Measurements from ENCODE around the gene MKI67.
A peak's percentile ranks its signal among the peaks of the same experiment; 100 is the strongest.

Gene MKI67

DNA sequence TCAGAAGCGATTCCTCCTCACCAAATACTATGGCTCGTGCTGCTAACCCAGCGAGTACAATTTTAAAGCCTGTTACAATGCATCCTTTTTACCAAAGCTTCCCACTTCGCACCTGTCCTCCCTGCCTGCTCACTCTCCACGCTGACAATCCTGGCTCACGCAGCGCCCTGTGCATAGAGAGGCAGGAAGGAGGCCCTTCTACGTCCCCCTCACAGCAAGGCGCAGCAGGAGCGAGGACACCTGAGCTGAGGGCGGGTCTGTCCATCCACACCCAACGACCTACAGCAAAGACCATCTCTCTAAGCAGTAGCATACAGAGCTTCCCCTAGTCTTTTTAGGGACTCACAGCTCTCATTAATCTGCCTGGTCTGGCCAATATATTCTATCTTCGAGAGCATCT is 46.0 kb downstream of the MKI67 start:
- DNase-seq = no peak

DNA sequence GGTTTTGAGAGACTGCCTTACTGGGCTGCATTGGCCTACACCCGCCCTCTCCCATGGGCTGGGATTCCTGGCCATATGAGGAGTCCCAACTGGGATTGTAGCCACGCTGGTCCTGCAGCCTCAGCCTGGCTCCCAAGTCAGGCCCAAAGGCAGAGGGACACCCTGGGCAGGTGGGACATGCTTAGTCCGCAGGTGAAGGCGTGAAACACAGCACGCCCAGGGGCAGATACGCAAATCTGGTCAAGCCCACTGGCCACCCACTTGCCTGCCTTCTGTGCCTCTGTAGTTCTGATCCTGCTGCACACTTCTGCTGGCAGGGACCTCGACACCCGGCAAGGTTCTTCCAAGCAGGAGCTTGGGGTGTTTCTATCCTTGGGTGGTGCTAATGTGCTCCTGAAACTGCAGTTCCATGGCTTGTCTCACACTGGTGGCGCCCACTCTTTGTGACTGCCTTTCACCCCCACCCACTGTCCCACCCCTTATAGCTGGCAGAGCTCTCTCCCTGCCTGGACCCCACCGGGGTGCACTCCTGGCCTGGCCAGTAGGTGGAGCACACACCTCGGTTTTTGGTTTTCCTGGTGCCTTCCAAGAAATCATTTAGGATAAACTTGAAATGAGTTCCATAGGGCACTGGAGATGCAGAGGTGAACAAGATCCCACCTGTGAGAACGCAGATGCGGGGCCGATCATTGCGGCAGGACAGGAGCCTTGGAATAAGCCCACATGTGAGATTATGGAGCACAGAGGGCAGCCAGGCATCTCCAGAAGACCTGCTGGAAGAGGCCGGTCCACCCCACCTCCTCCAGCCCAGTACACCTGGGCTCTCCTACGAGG is 47.9 kb downstream of the MKI67 start:
- peak; percentile 29 for DNase-seq

DNA sequence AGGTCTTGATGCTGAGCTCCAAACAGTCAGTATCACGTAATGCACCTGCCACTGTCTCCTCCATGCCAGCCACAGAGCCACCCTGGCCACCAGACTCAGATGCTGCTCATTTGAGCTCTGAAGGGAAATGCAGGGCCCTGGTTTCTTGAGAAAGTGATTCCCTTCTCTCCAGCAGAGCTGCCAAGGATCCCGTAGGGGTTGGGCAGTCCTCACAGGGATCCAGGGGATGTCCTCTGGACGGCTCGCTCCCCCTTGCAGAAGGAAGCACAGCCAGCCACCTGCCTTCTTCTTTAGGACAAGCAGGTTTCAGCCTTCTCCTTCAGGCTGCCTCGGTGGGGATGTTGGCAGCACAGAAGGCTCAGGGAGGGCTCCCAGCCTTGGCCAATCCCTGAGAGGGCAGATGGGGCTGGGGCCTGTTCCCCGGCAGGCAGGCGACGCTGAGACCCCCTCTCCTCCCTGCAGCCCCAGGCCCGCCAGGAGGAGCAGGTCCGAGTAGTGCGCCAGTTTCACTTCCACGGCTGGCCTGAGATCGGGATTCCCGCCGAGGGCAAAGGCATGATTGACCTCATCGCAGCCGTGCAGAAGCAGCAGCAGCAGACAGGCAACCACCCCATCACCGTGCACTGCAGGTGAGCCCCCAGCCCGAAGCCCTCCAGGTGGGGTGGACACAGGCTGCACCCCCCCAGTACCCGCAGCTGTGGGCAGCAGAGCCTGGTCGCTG is 48.9 kb downstream of the MKI67 start:
- no peak for DNase-seq

DNA sequence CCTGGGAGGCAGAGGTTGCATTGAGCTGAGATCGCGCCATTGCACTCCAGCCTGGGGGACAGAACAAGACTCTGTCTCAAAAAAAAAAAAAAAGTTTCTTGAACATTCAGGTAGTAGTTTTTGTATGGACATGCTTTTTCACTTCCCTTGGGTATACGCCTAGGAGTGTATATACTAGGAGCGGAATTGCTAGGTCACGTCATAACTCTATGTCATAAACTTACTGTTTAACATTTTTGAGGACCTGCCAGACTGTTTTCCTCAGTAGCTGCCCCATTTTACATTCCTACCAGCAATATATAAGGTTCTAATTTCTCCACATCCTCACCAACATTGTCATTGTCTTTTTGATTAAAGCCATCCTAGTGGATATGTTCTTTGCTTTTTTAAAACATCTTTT is 51.6 kb downstream of the MKI67 start:
- no peak for DNase-seq

DNA sequence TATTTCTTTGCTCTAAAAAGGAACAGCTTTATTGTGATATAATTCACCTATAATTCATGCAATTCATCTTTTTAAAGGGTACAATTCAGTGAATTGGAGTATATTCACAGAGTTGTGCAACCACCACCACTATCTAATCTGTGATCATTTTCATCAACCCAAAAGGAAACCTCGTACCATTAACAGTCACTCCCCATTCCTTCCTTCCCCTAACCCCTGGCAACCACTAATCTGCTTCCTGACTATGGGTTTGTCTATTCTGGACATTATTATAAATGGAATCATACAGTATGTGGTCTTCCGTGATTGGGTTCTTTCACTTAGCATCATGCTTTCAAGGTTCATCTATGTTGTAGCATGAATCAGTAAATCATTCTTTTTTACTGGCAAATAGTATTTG is 52.3 kb downstream of the MKI67 start:
- DNase-seq = no peak

DNA sequence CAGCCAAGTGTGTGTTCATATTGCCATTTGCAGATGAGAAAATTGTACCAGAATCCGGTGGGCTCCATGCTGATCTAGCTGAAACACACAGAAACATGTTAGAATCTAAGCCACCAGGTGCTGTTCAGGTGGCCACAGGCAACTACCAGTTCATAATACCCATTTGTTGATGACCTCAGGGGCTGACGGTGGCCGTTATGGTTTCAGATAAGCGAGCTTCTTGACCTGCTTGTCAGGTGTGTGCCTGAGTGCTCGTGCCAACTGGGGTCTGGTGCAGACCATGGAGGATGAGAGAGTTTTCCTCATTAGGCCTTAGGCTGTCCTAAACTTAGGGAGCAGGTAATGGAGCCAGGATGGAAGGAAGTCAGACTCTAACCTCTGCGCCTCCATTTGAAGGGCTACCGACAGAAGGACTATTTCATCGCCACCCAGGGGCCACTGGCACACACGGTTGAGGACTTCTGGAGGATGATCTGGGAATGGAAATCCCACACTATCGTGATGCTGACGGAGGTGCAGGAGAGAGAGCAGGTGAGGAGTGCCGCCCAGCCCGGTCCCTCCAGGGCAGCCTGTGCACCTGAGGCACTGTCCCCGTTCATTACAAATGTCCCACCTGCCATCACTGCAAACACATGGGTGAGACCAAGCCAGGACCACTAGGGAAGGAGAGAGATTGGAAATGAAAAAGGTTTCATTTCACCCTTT is 53.1 kb downstream of the MKI67 start:
- no peak for DNase-seq

DNA sequence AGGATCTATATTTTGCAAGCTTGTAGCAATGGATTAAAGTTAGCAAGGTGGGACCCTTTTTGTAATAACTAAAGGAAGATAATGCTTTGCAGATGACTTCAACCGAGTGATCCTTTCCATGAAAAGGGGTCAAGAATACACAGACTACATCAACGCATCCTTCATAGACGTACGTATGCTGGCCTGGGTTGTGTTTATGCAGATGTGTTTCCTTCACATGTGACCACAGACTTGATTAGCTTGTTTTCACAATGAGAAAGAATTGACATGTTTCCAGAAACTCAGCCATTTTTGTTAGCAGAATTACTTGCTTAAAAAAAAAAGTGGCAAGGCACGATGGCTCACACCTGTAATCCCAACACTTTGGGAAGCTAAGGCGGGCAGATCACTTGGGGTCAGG is 54.2 kb downstream of the MKI67 start:
- no peak for DNase-seq

DNA sequence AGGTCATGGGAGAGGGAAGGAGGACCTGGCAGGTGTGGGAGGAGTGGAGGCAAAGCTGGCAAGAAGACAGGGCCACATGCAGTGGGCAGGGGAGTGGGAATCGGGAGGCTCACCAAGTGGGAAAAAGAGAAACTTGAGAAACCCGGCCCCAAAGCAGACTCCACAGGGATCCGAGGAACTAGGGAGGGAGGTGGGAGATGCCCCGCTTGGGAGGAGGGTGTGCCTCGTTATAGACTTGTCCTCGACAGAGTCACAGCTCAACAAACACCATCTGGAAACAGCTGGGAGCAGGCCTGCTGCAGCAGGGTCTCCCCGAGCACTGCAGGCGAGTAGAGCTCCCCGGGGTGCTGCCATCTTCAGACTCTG is 54.8 kb downstream of the MKI67 start:
- no peak for DNase-seq

DNA sequence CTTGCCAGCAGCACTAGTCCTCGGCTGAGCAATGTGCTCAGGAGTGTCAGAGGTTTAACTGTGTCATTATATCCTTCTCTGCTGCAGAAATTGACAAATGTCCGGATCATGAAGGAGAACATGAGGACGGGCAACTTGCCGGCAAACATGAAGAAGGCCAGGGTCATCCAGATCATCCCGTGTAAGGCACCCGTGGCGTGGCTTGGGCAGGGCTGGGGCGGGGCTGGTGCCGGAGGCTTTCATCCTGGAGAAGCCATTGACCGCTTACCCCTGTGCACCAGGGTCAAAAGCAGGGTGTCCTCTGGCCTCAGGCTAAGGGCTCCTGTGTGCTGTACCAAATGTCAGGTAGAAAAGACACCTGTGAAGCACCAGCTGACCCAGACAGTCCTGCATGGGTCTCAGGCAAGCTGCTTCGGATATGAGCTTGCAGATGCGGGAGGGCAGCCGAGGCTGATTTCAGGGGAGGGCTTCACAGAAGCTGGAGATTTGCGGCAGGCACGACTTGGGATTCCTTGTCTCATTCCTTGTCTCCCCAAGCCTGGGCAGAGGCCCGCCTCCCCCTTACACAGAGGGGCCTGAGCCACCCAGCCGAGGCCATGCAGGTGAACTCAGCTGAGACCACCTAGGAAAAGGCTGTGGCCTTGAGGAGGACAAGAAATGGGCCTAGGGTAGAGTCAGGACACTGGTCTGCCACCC is 55.4 kb downstream of the MKI67 start:
- no peak for DNase-seq

DNA sequence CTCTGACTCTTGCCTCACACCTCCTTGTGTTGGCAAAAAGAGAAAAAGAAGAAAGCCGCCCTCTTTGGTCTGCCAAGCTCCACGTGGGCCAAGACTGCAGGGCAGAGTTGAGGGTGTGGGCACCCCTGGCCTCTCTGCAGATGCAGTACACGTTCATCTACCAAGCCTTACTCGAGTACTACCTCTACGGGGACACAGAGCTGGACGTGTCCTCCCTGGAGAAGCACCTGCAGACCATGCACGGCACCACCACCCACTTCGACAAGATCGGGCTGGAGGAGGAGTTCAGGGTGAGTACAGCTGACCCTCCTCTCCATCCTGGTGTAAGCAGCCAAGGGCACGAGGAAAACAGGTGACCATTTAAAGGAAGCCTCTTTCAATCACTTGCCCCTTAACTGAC is 56.1 kb downstream of the MKI67 start:
- DNase-seq = no peak

DNA sequence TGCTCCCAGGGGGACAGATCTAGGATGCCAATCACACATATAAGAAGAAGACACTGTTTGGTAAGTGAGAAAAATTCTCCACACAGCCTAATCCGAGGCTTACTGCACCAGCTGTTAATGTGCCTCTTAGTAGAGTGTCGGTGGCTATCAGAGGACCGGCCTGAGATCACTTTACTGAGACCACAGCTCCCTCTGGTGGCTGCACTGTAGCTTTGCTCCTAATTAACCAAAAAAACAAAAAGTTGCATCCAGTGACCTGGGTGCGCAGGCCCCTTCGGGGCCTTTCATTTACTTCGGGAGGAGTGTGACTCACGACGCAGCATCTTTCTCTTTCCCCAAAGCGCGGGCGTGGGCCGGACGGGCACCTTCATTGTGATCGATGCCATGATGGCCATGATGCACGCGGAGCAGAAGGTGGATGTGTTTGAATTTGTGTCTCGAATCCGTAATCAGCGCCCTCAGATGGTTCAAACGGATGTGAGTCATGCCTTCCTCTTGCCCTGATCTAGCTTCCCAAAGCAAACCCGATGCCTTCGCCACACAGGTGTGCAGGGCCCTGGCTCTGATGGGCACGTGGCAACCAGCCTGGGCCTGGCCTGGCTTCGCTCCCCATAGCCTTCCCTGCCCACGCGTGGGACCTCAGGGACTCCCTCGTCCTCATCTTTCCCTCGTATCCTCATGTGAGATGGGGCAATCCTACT is 56.7 kb downstream of the MKI67 start:
- DNase-seq = peak; percentile 69

DNA sequence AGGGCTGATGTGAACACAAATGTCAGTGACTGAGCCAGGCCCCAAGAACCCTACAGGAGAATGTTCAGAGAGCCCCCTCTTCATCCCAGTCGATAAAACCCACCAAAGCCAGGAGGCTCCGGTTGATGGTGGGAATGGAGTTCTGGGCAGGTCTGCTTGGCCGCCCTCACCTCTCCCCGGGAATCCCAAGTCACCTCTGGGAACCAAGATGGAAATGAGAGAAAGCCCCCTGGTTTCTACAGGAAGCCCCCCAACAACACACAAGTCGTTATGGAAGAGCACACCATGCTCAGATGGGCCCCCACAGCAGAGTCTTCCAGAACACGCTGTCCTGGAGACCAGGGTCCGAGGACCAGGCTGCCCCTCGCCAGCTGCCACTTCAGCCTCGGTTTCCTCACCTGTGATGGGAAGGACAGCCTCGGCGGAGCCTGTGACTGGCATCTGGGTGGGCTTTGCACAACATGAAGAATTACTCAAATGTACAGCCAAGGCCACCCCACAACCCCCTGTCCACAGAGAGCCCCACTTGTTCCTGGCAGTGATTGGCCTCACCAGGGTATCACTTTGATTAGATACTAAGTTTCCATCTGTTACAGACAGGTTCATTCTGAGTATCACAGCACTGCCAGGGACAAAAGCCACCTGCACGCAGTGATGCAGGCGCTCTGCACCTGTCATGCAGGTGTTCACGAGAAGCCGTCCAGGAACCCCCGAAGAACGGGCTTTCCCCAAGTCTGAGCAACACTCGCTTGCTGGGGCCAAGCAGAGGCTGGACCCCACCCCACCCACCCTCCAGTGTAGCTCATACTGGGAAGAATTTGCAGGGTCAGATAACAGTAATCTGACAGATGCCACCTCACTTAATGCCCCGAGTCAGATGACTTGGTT is 57.6 kb downstream of the MKI67 start:
- DNase-seq = no peak

DNA sequence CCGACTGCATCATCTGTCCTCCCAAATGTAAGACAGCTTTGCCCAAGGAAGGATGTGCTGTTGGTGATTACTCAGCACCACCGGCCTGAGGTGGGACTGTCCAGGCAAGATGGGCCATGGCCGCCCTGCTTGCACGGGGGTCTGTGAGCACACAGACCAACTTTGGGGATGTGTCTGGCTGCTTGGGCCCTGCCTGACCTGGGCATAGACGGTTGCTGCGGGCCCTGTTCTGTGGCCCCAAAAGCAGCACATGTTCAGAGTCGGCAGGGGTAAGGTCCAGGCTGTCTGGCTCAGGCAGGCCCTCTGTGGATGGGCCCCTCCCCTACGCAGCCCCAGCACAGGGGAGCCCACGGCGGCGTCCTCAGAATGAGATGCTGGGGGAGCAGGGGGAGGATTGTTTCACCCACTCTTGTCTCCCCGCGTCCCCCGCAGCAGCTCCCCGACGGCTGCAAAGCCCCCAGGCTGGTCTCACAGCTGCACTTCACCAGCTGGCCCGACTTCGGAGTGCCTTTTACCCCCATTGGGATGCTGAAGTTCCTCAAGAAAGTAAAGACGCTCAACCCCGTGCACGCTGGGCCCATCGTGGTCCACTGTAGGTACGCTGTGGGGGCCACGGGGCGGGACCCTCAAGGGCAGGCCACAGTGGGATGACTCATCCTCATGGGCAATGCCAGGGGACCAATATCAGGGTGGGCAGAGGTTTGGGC is 58.4 kb downstream of the MKI67 start:
- no peak for DNase-seq

DNA sequence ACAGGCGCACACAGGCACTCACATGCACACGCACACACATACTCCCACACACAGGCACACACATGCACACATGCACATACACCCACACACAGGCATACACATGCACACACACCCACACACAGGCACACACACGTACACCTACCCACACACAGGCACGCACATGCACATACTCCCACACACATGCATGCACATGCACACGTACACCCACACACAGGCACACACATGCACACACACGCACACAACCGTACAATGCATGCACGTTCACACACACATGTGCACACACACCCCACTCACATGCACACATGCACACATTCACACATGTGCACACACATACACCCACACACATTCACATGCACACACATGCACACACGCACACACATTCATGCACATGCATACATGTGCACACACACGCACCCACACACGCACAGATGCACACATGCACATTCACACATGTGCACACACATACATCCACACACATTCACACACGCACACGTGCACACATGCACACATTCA is 59.3 kb downstream of the MKI67 start:
- no peak for DNase-seq

DNA sequence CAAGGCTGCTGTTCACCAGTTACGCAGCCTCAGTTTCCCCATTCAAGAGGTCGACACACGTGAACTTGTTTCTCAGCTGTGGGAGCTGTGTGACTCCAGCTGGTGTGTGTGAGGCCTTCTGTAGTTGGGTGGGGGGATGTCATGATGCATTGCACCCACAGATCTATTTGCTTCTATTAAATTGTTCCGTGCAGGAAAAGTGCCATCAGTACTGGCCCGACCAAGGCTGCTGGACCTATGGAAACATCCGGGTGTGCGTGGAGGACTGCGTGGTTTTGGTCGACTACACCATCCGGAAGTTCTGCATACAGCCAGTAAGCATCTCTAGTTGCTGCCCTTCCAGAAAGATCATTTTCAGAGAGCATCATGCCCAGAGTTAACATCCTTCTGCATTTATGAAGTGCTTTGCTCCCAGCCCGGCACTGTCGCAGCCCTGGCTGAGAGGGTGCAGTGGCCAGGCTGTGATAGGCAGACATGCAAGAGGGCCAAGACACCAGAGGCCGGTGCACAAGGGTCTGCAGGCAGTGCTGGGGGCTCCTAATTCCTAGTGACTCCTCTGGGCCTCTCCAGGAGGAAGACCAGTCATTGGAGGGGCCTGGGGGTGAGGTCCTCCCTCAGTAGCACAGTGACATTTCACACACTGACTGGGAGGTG is 60.2 kb downstream of the MKI67 start:
- no peak for DNase-seq

DNA sequence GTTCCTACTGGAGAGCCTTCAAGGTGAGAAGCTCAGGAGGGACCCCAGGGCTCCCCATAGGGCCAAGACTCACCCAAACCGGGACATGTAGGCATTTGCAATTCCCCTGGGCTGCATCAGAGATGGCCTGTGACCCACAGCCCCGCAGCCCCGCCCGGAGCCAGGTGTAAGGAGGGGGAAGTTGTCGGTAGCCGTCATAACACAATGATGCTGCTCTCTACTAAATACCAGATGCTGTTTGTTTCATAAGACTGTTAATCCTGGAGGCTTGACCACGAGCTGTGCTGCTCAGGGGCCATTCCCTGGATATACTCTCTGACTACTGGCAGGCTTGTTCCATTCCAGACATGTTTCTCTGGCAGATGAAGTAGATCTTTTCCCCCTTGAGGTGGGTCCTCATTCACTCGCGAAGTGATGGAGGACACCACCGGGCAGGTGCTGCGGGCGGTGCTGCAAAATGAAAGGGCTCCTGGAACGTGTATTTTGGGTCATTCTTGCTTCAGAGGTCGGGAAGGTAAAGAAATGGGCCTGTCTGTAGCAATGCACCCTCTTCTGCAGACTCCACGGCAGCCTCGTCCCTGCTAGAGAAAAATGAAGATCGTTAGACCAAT is 61.1 kb downstream of the MKI67 start:
- DNase-seq = no peak

DNA sequence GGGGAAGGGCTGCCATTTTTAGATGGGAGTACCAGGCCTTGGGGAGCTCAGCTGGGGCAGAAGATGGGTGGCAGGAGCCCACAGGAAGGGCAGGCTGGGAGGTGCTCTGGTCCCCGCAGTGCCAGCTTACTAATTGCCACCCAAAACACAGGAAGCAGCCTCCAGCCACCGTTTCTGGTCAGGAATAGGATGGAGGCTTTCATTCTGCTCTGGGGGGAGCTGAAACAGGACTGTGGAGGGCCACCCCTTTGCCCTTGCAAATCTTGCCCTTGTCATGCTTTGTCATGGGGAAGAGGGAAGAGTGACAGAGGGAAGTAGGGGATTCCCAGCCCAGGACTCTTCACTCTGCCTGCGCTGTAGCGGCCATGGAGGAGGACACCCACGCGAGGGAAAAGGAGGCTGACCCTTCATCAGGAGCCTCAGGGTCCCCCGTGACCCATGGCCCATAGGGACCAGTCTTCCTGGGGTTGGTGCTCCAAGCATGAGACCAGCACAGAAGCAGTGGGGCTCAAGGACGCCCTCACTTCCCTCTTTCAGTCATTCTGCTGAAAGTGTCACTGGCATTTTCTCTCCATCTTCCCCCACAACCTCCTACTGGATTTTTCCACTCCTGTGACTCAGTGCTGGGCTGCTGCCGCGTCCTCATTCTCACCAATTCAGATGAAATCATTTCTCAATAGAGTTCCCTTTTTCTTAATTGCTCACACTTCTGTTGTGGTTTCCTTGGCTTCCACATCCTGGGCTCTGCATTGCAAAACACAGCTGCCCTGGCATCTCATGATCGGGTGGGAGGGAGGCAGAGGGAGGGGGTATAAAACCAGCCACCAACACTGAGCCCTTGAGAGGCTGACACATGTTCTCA is 61.9 kb downstream of the MKI67 start:
- peak; percentile 99 for DNase-seq

DNA sequence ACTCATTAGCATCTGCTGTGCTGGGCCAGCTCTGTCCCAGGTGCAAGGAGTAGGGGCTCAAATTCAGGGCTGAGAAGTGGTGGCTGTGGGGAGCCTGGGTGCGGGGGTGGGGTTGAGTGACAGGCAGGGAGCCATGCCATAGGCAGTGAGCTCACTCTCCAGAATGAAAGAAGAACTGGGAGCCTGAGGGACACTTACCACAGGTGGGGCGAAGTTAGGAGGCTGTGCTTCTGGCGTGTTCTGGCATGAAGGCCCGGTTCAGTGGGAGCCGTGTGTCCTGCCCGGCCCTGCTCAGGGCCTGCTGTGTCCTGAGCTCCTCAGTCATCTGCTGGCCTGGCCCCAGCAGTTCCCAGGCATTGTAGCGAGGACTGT is 62.5 kb downstream of the MKI67 start:
- DNase-seq = peak; percentile 78
